ENCODE results near the gene PSMA7.

DNA sequence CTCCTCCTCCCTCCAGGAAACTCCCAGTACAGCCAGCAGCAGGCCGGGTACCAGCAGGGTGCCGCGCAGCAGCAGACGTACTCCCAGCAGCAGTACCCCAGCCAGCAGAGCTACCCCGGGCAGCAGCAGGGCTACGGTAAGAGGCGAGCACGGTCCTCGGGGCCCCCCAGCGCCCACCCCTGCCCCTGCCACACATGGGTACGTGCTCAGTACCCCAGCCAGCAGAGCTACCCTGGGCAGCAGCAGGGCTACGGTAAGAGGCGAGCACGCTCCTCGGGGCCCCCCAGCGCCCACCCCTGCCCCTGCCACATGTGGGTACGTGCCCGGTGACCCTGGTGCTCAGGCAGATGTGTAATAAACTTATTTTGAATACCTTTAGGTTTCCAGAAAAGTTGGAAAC lies 29.5 kb upstream of the PSMA7 start:
- no peak for TF ChIP-seq POLR2A (IDR thresholded peaks at IDR 0.05)
- TF ChIP-seq CTCF (IDR thresholded peaks at IDR 0.05 in 4 of 5, conservative IDR thresholded peaks at IDR 0.05 in 1 of 5): no peak

All from gastrocnemius medialis (tissue), 4 donors.